Activated CD8-positive, alpha-beta T cell treated with anti-CD3 and anti-CD28 coated beads for 36 hours (primary cell): ENCODE data around the gene STARD8. TPM values are rescaled to one million over a fixed set of nuclear protein-coding genes. Genes with fewer than 3 reads are reported as not detected.
A peak's percentile ranks its signal among the peaks of the same experiment; 100 is the strongest.

Source experiments
- ATAC-seq: fragments of 200-7000 bp; cut with Tn5 transposase; one replicate; pipeline ENCODE4 v1.10.0; 2021; ENCODE audit warnings: mild to moderate bottlenecking, moderate library complexity
- CTCF ChIA-PET: fragments of 350-600 bp; sonication (Branson Sonifier 250); formaldehyde crosslinking; loops from one replicate; lab custom pipeline; 2021; ENCODE audit warnings: antibody characterized with exemption; lab: Charles Lee
- POLR2A ChIA-PET: fragments of 350-600 bp; sonication (Branson Sonifier 250); formaldehyde crosslinking; loops from one replicate; lab custom pipeline; 2021; ENCODE audit warnings: antibody characterized with exemption; lab: Charles Lee
- DNase-seq: peaks from one replicate; pipeline ENCODE4 v3.0.0-alpha.2; 2020
- H3K27ac Mint-ChIP-seq: one replicate; pipeline ENCODE4 v1.8.0; 2021; ENCODE audit warnings: mild to moderate bottlenecking, mixed read lengths
- H3K27me3 Mint-ChIP-seq: one replicate; pipeline ENCODE4 v1.8.0; 2021; ENCODE audit warnings: mixed read lengths
- H3K36me3 Mint-ChIP-seq: one replicate; pipeline ENCODE4 v1.8.0; 2021; ENCODE audit warnings: low read depth, mixed read lengths
- H3K4me1 Mint-ChIP-seq: one replicate; pipeline ENCODE4 v1.8.0; 2021; ENCODE audit warnings: low read depth, mixed read lengths
- H3K4me3 Mint-ChIP-seq: one replicate; pipeline ENCODE4 v1.8.0; 2021; ENCODE audit warnings: mild to moderate bottlenecking, moderate library complexity, mixed read lengths
- H3K9me3 Mint-ChIP-seq: one replicate; pipeline ENCODE4 v1.8.0; 2021; ENCODE audit warnings: mixed read lengths
- intact Hi-C: fragments of 100-400 bp; cut with micrococcal nuclease; formaldehyde crosslinking; loops from one replicate; pipeline ENCODE4 v1.10.0; 2022
- total RNA-seq, 2 experiments: library from RNA; stranded (reverse); gene quantifications; one replicate each; pipeline ENCODE4 v1.2.3, GENCODE V29; 2021
- TF ChIP-seq, protein P1 (sequence below): fragments of 200-600 bp; IDR thresholded peaks from one replicate; pipeline ENCODE4 v1.8.0; 2022; ENCODE audit warnings: antibody characterized with exemption, mild to moderate bottlenecking

Gene STARD8
- total RNA-seq, 2 experiments from 2014 or later, result 0.36 to 0.38 TPM

DNA sequence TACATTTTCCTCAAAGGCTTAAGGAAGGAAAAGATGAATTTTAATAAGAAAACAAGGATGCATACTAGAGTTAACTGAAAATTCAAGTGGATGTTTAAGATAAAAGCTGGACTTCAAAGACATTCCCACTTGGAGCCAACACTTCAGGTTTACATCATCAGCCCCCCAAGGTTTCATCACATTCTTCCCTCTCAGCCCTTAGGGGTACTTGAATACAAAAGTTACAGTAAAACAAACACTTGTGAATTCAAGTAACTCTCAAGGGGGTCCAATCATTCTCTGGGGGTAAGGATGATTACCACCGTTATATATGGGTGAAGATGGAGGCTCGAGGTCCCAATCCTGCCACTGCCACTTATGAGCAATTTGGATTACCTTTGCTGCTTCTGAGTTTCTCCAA is 36.1 kb downstream of the STARD8 start:
- ChIA-PET CTCF (interaction anchor here (1.5 to 1.8 kb wide), 2 partner anchors 24 to 50 kb away, joined by 3 to 4 read pairs; no protein-coding TSS in a partner anchor), POLR2A (no interaction called here)
- Mint-ChIP-seq H3K27me3 (peaks cover 9% of the 10 kb centered on the region), H3K27ac (no peak overlapping the region), H3K9me3 (no peaks in the 10 kb centered on the region), H3K4me1 (peaks cover 20% of the 10 kb centered on the region), H3K36me3 (no peaks in the 10 kb centered on the region), H3K4me3 (no peak overlapping the region)
- no peak for ATAC-seq
- TF ChIP-seq, protein P1, sequence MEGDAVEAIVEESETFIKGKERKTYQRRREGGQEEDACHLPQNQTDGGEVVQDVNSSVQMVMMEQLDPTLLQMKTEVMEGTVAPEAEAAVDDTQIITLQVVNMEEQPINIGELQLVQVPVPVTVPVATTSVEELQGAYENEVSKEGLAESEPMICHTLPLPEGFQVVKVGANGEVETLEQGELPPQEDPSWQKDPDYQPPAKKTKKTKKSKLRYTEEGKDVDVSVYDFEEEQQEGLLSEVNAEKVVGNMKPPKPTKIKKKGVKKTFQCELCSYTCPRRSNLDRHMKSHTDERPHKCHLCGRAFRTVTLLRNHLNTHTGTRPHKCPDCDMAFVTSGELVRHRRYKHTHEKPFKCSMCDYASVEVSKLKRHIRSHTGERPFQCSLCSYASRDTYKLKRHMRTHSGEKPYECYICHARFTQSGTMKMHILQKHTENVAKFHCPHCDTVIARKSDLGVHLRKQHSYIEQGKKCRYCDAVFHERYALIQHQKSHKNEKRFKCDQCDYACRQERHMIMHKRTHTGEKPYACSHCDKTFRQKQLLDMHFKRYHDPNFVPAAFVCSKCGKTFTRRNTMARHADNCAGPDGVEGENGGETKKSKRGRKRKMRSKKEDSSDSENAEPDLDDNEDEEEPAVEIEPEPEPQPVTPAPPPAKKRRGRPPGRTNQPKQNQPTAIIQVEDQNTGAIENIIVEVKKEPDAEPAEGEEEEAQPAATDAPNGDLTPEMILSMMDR, result no peak
- DNase-seq, result no peak
- intact Hi-C loops, result no loop called here

DNA sequence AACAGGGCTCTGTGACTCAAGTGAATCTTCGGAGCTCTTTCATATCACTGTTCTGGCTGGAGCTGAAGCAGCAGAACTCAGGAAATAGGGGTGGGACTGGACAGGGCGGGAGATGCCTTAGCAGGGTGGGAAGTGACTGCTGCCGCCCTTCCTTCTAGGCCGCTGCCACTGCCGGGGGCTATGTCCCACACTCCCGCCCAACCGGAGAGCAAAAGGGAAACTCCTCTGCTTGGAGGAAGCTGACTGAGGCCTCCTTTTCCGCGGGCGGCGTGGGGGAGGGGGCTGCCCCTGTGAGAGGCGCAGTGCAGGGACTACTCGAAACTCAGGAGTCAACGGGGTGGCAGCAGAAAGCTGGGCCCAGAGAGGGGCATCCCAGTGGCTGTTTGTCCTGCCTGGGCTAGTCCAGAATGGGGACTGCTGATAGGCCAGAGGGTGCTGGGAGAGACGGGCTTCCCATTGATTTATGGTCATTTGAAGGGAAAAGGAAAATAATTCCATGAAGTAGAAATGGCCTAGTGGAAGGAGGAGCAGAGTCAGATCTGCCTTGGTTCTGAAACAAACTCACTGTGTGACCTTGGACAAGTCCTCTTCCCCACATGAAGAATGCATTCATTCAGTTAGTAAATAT is 36.9 kb downstream of the STARD8 start:
- ChIA-PET CTCF (interaction anchor here (1.5 to 1.8 kb wide), 2 partner anchors 23 to 49 kb away, joined by 3 to 4 read pairs; no protein-coding TSS in a partner anchor), POLR2A (no interaction called here)
- ATAC-seq (peak; percentile 60), DNase-seq (peak; percentile 58)
- Mint-ChIP-seq H3K4me1 (peaks cover 20% of the 10 kb centered on the region), H3K9me3 (no peaks in the 10 kb centered on the region), H3K36me3 (no peaks in the 10 kb centered on the region), H3K27ac (no peak overlapping the region), H3K4me3 (no peak overlapping the region), H3K27me3 (peaks cover 9% of the 10 kb centered on the region)
- TF ChIP-seq, protein P1, result no peak
- intact Hi-C loops, result no loop called here

DNA sequence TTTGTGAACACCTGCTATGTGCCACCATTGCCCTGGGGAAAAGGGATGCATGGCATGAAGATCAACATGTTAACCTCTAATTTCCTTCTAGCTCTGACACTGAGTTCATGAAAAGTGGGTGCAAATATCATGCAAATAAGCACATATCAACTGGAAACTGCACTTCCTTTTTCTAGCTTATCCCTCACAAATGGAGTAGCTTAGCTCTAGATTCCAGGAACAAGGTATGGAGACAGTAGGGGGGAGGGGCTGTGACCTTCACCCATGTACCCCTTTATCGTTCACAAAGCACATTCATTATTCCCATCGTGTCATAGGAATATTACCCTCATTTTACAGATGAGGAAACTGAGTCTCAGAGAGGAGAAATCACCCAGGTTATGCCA is 37.4 kb downstream of the STARD8 start:
- no peak for DNase-seq
- no peak overlapping the region for H3K4me3 Mint-ChIP-seq
- intact Hi-C loops, result no loop called here

GRCh38 chrX:68685685-68686084 is 38.2 kb downstream of the STARD8 start:
- no peaks in the 10 kb centered on the region for H3K9me3 Mint-ChIP-seq
- intact Hi-C loops, result no loop called here
- POLR2A ChIA-PET, result no interaction called here
- peaks cover 20% of the 10 kb centered on the region for H3K4me1 Mint-ChIP-seq
- TF ChIP-seq, protein P1, result no peak
- peaks cover 9% of the 10 kb centered on the region for H3K27me3 Mint-ChIP-seq
- CTCF ChIA-PET, result no interaction called here
- no peaks in the 10 kb centered on the region for H3K36me3 Mint-ChIP-seq
- ATAC-seq (peak; percentile 15), DNase-seq (peak; percentile 13)
- peak overlapping the region; percentile 21 for H3K4me3 Mint-ChIP-seq
- H3K27ac Mint-ChIP-seq, result no peak overlapping the region

More for the DNA sequence above, 37.4 kb downstream of the STARD8 start:
- CTCF ChIA-PET, result interaction anchor here (1.5 kb wide), 1 partner anchor 22 kb away, joined by 3 read pairs; no protein-coding TSS in a partner anchor
- peaks cover 20% of the 10 kb centered on the region for H3K4me1 Mint-ChIP-seq
- H3K9me3 Mint-ChIP-seq, result no peaks in the 10 kb centered on the region
- no peak overlapping the region for H3K27ac Mint-ChIP-seq
- POLR2A ChIA-PET, result no interaction called here
- no peak for ATAC-seq
- no peaks in the 10 kb centered on the region for H3K36me3 Mint-ChIP-seq
- H3K27me3 Mint-ChIP-seq, result peaks cover 9% of the 10 kb centered on the region
- TF ChIP-seq, protein P1, result no peak
